Stimulated activated CD8-positive, alpha-beta memory T cell treated with anti-CD3 and anti-CD28 coated beads, Interleukin-12 subunit alpha, Interleukin-12 subunit beta, amount 100 ng/mL, for 1 hour (primary cell): ENCODE data around the gene RXRB.

Source experiments
- DNase-seq: peaks from one replicate; pipeline ENCODE4 v3.0.0-alpha.2; 2020; ENCODE audit warnings: low read depth

RXRB gene

GRCh38 chr6:33176906-33177305 is 23.6 kb downstream of the RXRB start:
- DNase-seq = no peak

GRCh38 chr6:33175436-33176069 is 24.9 kb downstream of the RXRB start:
- DNase-seq = no peak

GRCh38 chr6:33174784-33175183 is 25.7 kb downstream of the RXRB start:
- no peak for DNase-seq

- DNase-seq = no peak
Observed at GRCh38 chr6:33173535-33174180, 26.8 kb downstream of the RXRB start.

- DNase-seq = no peak
Observed at GRCh38 chr6:33172688-33173534, 27.6 kb downstream of the RXRB start.

GRCh38 chr6:33171880-33172687 is 28.4 kb downstream of the RXRB start:
- no peak for DNase-seq

- DNase-seq = no peak
Observed at GRCh38 chr6:33171016-33171879, 29.2 kb downstream of the RXRB start.

- no peak for DNase-seq
Observed at GRCh38 chr6:33170176-33171015, 30.1 kb downstream of the RXRB start.

- DNase-seq = no peak
Observed at GRCh38 chr6:33169291-33170175, 30.9 kb downstream of the RXRB start.

GRCh38 chr6:33168639-33169038 is 31.8 kb downstream of the RXRB start:
- DNase-seq = no peak

- DNase-seq = no peak
Observed at GRCh38 chr6:33168284-33168601, 32.2 kb downstream of the RXRB start.

- no peak for DNase-seq
Observed at GRCh38 chr6:33167374-33168283, 32.8 kb downstream of the RXRB start.

- DNase-seq = no peak
Observed at GRCh38 chr6:33166811-33167210, 33.7 kb downstream of the RXRB start.

- DNase-seq = no peak
Observed at GRCh38 chr6:33166363-33166762, 34.1 kb downstream of the RXRB start.

- no peak for DNase-seq
Observed at GRCh38 chr6:33165581-33166258, 34.7 kb downstream of the RXRB start.

- DNase-seq = no peak
Observed at GRCh38 chr6:33164665-33165373, 35.6 kb downstream of the RXRB start.

- DNase-seq = no peak
Observed at GRCh38 chr6:33164176-33164575, 36.3 kb downstream of the RXRB start.
